GM18499 (cell line): Measurements from ENCODE around the gene PERCC1.

Experiments
- ATAC-seq: cut with Tn5 transposase; IDR thresholded peaks from one replicate; pipeline ENCODE4 v1.9.1; 2021; ENCODE audit warnings: moderate number of reproducible peaks; ENCODE audit not compliant: insufficient read depth, unreplicated experiment

PERCC1 gene

DNA sequence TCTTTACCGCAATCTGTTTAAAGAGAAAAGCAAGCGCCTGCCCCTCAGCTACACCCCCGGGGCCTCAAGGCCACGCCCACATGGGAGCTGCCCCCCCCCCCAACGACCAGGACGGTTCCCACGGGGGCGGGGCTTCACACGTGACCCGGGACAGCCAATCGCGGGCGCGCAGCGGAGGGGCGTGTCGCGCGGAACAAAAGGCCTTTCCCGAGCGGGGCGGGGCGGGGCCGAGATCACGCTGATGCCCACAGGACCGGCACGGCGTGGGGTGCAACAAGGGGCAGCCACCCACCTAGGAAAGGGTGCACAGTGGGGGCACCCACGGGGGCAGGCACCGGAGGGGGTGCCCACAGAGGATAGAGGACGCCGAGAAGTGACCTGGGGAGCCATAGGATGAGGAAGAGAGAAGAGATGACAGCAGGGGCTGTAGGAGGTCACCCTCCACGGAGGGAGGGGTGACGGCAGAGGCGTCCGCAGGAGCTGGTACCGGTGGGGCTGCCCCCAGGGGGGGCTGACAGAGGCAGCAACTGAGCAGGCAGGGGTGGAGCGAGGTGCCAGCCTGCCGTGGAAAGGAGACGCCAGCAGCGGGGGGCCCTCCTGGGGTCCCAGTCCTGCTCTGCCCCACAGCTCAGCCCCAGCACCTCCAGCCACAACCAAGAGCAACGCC, 22.6 kb upstream of the PERCC1 start:
- no peak for ATAC-seq

DNA sequence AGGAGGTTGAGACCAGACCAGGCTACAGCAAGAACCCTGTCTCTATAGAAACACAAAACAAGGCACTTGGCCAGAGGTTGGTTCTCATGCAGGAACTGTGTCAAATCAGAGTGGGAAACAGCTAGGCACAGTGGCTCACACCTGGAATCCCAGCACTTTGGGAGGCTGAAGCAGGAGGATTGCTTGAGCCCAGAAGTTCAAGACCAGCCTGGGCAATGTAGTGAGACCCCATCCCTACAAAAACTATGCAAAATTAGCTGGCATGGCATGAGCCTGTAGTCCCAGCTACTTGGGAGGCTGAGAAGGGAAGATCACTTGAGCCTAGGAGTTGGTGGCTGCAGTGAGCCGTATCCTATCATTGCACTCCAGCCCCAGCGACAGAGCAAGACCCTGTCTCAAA, 18.0 kb upstream of the PERCC1 start:
- no peak for ATAC-seq

DNA sequence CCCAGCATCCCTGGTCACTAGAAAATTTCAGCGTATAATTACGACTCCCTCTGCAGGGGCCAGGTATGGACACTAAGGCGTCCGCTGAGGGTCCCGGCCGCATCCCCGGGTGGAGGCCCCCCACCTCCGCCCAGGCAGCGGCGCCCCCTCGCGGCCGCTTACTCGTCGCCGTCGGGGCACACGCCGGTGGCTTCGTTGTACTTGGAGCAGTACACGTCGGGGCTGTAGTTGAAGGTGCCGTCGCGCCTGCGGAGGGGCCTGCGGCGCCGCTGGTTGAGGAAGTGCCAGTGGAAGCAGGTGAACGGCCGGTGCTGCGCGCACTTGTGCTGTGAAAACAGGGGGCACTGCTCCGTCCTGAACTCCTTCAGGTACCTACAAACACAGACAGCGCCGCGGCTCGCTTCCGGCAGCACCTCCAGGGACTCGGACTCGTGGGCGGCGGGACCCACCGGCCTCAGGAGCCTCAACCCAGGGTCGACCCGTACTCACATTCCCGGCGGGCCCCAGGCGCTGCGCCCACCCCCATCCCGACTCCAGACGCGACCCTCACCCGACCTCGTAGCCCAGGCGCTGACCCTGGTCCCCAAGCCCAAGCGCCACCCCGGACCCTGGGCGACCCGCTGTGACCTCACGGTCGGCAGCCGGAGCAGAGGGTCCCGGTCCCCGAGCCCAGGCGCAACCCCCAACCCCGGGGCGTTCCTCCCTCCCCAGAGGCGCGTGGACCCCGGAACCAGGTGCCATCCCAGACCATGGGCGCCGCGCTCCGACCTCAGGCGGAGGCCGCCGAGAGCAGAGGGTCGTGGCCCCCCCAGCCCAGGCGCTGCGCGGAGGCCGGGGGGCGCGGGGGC, 17.0 kb upstream of the PERCC1 start:
- ATAC-seq, result no peak

DNA sequence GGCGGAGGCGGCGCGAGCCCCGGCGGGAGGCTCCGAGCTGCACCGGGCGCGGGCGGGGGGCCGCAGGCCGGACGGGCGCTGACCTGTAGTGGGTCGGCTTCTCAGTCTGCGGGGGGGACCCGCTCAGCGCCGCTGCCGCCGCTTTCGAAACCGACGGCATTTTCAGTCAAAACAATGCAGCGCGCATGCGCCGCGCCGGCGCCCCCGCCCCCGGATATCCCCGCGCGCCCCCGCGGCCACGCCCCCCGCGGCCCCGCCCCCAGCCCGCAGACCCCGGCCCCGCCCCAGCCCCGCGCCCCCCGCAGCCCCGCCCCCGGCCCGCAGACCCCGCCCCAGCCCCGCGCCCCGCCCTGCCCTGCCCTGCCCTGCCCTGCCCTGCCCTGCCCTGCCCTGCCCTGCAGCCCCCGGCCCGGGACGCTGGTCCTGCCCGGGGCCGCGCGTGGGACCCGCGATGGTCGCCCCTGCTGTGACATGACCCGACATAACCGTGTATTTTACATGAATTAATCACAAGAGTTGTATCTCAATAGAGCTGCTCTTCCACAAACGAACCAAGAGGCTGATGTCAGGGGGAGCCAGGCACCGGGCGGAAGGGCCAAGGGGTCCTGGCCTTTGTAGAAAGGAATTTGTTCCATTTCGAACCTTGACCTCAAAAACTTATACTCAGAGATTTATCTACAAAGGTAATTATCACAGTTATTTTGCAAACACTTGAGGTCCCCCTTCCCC, 16.2 kb upstream of the PERCC1 start, which contains the start of gene UNKL:
Gene UNKL (minus strand): TSS at position 173 of the 729 bp plus-strand sequence. CDS start 13 bp downstream, at position 160.
- no peak for ATAC-seq

DNA sequence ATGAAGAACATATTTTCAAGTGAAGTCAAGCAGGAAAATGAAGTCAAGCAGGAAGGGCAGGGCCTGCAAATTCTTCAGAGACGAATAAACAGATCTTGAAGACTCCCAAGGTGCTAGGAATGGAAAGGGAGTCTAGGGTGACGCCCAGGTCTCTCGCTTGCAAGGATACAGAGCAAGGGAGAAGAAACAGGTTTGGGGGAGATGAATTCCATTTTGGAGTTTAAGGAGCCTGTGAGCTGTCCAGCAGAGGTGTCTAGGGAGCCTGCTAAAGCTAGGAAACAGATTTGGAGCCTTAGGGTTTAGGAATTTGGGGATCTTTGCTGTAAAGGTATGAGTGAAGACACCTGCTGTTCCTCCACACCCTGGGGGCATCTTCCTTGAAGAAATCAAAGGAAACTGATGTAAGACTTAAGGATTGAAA, 14.3 kb upstream of the PERCC1 start:
- ATAC-seq, result no peak

DNA sequence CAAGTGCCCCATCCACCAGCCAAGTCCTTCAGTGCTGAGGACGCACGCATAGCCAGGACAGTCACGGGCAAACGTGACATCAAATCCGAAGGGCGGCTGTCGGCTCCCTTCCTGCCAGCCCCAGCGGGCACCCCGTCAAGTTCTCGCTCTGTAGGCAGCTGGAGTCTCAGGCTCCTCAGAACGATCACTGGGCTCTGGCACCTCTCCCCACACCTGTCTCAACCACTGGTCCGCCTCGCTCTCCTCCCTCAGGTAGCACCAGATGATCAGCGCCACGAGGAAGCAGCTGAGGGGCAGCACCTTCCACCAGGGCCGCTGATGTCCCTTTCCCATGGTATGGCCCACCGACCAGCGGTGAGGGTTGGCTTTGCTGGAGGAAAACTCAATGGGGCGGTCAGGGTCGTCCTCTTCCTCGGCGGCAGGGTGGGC, 10.8 kb upstream of the PERCC1 start:
- ATAC-seq, result no peak

DNA sequence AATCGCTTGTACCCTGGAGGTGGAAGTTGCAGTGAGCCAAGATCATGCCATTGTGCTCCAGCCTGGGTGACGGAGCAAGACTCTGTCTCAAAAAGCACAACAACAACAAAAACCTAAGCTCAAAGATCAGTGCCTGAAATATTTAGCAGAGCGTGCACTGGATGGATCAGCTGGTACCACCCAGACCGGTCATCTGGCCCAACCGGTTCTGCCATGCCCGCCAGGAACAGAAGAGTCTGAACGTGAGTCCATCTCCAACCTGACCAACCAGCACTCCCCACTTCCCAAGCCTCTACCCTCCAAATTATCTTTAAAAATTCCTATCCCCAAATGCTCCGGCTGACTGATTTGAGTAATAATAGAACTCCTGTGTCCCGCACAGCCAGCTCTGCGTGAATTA, 8.8 kb upstream of the PERCC1 start:
- ATAC-seq, result no peak

DNA sequence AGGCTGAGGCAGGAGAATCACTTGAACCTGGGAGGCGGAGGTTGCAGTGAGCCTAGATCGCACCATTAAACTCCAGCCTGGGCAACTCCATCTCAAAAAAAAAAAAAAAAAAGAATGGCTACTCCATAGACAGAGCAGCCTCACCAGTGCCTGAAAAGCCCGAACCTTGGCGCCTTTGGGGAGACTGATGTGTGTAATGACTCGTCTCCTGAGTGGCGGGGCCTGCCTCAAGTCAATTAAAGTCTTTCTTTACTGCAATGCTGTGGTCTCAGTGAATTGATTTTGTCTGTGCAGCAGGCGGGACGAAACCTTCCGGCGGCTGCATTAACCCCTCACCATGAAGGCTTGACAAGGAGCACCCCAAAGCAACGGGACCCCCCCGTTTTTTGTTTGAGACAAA, 6.8 kb upstream of the PERCC1 start:
- no peak for ATAC-seq

DNA sequence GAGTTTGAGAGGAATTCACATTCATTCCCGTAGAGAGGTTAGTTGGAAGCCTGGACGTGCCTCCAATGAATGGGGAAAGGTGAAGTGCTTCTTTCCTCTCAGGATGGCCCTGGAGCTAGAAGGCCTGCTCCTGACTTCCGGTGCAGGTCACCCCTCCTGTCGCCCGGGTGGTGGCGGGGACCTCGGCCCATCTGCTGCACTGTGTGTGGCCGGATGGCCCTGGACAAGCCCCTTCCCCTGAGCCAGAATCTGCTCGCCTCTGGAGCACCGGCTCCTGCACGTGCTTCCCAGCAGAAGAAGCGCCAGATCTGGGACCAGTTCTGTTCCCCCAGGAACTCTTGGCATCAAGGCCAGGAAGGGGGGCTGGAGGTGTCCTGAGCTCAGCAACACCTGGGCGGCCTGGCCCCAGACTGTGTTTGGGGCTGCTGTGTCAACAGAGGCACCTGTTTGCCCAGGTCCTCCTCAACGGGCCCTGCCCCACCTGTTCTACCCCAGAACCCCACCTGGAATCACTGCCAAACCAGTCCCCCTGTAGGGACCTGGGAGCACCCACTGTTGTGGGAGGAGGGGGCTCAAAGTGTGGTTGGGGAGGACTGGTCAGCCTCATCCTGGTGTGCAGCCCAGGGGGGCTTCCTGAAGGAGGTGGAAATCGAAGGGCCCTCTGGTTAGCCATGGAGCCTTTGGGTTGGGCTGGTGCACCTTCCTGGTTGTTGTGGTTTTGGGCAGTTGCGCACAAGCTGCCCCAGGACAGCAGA, 5.1 kb upstream of the PERCC1 start:
- no peak for ATAC-seq

DNA sequence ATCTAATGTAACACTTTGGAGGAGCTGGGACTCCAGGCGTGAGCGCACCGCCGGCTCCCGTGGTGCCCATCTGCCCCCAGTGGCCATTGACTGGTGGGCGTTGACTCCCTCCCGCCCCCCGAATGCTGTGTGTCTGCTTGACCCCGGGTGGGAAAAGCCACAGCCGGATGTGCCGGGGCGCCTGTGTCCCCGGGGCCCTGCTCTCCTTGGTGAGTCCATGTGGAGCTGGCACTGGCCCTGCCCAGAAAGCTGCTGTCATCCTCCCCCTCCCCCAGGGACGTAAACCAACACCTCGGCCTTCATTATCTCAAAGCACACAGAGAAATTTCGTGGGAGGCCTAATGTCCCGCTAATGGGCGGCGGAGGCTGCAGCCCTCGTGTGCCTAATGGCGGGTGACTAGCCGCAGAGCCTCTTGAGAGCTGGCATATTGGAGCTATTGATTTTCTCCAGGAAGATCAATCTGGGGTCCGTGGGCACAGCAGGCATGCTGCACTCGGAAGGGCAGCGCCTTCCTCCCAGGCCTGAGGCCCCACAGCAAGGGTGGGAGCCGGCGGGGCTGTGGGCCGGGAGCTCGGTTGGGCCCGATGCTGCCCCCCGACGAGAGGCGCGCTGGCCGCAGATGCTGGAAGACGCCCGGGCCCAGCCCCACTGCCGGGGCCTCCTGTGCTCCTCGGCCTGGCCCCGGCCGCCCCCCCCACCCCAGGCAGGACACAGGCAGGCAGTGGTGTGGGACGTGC, 4.0 kb upstream of the PERCC1 start:
- no peak for ATAC-seq

DNA sequence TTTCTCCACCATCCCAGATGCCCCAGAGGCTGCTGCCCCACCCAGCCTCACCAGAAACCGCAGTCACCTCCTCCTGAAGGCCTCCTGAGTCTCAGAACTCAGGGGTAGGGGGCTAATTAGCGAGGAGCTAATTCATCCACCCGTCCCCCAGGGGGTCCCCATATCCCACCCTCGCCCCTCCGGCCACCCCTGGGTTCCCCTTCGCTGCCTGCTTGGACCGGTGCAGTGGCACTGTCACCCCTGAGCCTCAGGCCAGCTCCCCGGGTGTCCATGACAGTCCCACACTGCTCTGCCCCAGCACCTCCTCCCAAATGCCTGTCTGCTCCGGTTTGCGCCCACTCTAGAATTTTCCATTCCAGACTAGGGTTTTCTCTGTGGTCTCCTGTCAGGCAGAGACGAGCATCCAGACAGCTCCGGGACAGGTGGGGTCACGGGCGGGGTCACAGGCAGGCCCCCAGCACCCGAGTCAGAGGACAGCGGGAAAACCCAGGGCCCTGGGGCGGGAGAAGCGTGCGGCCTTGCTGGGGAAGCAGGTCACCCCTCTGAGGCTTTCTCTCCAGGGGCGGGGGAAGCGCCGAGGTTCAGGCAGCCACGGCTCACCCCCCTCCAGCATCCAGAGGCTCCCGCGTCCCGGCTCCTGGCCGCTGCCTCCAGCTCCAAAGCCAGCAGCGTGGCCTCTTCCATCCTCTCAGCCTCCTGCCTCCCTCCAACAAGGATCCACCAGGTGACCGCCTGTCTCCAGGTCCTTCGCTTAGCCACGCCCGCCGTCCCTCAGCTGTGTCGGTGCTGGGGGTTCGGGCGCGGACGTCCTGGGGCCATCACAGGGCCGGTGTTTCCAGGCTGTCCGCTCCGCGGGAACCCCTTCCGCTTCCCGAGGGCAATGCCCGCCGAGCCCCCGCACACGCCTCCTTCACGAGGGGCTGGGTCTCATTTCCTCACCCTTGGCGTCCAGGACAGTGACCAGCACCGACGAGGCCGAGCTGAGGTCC, 3.1 kb upstream of the PERCC1 start:
- ATAC-seq, result no peak

DNA sequence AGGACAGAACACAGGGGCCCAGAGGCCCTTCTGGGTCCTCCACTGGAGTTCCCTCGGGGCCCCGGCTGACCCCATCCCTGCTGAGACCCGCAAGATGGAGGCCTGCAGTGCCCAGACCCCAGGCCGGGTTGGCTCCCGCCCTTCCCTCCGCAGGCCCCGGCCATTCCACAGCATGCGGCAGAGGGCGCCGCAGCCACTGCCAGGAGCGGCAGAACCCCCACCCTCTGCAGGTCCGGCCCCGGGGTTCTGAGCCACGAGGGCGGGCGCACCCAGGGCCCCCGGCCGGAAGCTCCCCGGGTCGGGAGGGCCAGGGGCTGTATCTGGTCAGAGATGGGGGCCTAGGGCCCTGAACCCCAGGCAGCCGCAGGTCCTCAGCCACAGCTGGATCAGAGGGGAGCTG, 2.4 kb upstream of the PERCC1 start:
- ATAC-seq, result no peak

DNA sequence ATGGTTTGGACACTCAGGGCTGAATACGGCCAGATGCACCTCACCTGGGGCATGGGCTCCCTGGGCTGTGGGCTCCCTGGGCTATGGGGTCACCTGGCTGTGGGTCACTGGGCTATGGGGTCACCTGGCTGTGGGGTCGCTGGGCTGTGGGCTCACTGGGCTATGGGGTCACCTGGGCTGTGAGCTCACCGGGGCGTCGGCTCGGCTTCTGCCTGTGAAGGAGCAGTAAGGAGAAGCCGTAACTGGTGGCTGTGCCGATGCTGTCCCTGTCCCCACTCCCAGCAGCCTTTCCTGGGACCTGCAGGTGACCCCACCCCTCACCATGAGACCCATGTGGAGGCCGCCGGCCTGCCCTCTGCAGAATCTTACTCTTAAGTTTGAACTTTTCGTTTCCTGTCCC, 1.9 kb upstream of the PERCC1 start:
- ATAC-seq, result no peak

DNA sequence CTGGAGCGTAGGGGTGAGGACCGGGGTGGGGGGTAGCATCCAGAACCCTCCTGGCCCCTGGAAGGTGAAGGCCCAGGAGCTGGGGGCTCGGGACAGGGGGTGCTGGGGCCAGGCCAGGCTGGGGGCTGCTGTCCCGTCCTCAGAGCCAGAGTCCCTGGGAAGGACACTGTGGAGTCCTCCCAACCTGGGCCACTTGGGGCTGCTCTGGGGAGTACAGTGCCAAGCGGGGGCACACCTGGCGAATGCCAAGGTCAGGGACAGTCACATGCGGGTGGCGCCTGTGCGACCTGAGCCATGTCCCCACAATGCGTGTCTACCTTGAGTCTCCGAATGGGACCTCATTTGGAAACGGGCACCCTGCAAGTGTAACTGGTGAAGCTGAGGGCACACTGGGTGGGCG, 1.2 kb upstream of the PERCC1 start:
- ATAC-seq, result no peak

DNA sequence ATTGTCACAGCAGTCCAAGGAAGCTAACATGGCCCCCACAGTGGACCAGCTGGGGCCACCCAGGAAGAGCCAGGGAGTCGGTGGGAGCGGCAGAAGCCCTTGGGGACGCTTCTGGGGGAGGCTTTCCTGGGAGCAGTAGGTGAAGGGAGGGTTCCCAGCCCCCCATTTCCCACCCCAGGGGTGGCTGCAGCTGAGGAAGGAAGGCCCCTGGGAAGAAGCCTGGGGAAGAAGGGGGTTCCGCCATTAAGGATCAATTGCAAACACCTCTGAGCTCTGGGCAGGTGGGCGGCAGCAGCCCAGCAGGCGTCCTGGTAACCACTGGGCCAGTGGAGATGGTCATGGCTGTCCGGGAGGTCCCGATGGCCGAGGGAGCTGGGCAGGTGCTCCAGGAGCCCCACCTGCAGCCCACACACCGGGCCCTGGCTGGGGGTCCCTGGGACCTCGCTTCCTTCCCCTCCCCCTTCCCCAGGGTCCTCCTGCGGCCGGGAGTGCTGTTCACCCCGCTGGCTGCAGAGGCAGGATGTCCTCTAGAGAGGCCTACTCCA, 592 bp upstream of the PERCC1 start:
- ATAC-seq, result no peak

DNA sequence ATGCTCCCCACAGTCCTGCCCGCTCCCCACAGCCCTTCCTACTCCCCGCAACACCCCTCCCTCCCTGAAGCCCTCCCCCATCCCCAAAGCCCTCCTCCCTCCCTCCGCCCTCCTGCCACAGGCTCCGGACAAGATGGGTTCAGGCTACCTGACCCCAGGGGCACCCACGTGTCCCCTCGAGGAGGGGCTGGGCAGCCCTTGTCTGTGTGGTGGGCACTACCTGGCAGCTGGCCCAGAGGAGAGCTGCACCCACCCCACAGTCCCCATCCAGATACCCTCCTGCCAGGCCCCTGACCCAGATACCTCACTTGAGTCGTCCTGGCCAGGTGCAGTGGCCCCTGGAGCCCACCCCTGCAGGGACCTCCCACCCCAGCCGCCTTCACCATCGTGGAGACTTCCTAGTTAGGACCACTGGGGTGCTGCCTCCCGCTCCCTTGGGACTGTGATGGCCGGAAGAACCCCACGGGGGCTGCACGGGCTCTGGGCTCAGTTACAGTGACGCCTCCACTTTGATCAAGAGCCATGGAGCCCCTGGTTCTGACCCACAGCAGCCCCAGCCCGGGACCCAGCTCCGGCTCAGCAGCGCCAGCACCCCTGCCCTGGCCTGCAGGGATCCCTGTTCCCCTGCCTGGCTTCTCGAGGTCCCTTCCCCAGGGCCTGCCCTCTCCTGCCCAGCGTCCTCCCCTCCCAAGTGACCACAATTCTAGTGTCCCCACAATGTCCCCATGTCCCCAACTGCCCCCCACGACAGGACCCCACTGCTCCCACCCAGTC, 806 bp downstream of the PERCC1 start:
- ATAC-seq, result no peak

DNA sequence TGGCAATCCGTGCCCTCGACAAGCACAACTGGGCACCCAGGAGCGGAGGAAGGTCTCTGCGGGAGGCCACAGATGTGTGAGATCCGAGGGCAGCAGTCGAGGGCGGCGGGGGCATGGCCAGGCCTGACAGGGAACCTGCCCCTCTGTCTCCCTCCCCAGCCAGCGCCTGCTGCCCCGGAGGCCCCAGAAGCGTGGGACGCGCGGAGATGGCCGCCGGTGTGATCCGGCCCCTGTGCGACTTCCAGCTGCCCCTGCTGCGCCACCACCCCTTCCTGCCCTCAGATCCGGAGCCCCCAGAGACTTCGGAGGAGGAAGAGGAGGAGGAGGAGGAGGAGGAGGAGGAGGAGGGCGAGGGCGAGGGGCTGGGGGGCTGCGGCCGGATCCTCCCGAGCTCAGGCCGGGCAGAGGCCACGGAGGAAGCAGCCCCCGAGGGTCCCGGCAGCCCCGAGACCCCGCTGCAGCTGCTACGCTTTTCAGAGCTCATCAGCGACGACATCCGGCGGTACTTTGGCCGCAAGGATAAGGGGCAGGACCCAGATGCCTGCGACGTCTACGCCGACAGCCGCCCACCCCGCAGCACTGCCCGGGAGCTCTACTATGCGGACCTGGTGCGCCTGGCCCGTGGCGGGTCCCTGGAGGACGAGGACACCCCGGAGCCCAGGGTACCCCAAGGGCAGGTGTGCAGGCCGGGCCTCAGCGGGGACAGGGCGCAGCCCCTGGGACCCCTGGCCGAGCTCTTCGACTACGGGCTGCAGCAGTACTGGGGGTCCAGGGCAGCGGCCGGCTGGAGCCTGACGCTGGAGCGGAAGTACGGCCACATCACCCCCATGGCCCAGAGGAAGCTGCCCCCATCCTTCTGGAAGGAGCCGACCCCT, 1.7 kb downstream of the PERCC1 start:
- ATAC-seq, result no peak
